ENCODE results near the gene AP1S2. TPM values are rescaled to one million over a fixed set of nuclear protein-coding genes. Genes with fewer than 3 reads are reported as not detected.

The AP1S2 gene
- total RNA-seq, 2 experiments from 2014 or later = 29.5 to 34.3 TPM

DNA sequence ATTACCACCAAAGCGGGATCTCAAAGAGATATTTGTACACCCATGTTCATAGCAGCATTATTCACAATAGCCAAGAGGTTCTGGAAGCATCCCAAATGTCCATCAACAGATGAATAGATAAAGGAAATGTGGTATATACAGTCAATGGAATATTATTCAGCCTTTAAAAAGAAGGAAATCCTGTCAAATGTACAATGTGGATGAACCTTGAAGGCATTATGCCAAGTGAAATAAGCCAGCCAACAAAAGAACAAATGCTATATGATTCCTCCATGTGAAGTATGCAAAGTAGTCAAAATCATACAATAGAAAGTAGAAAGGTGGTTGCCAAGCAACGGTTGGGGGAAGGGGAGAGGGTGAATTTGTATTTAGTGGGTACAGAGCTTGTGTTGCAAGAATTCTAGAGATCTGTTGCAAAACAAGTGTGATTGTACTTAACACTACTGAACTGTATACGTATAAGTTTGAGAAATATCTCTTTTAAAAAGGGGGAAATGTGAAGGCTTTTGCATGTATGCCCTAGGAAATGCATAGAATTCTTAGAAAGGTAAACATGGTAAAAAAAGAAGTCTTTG lies 69.3 kb downstream of the AP1S2 start:
- no peaks in the 10 kb centered on the region for H3K9me3 Mint-ChIP-seq
- H3K36me3 Mint-ChIP-seq (ENCODE audit: low read depth) = peaks cover 24% of the 10 kb centered on the region
- H3K27ac Mint-ChIP-seq = no peak overlapping the region
- DNase-seq = no peak
- no peaks in the 10 kb centered on the region for H3K27me3 Mint-ChIP-seq
- POLR2A ChIA-PET = no interaction called here
- peaks cover 18% of the 10 kb centered on the region for H3K4me1 Mint-ChIP-seq
- H3K4me3 Mint-ChIP-seq = no peak overlapping the region
- CTCF ChIA-PET = no interaction called here

GRCh38 chrX:15781961-15782699 lies 72.5 kb downstream of the AP1S2 start:
- H3K4me3 Mint-ChIP-seq = peak overlapping the region; percentile 81
- ChIA-PET CTCF (interaction anchor here (0.9 to 1.4 kb wide), 2 partner anchors 33 to 44 kb away, joined by 3 to 5 read pairs; partner anchors contain the start of gene CA5B), POLR2A (interaction anchor here (1.0 to 3.4 kb wide), 8 partner anchors 8 to 73 kb away, joined by 3 to 24 read pairs (median 8); partner anchors contain the start of genes AP1S2, CA5B and ZRSR2)
- H3K36me3 Mint-ChIP-seq (ENCODE audit: low read depth) = peaks cover 36% of the 10 kb centered on the region
- H3K27ac Mint-ChIP-seq = peak overlapping the region; percentile 99
- no peaks in the 10 kb centered on the region for H3K9me3 Mint-ChIP-seq
- DNase-seq = peak; percentile 43
- H3K27me3 Mint-ChIP-seq = no peaks in the 10 kb centered on the region
- H3K4me1 Mint-ChIP-seq = peaks cover 14% of the 10 kb centered on the region

Other genes with a start within 250 kb of the AP1S2 start
- gene CLTRN, start 190.0 kb downstream of the AP1S2 start, total RNA-seq = under 1 TPM in 1 of 2 experiments, not detected in 1; 0.18 TPM
- gene CA5B, start 116.5 kb downstream of the AP1S2 start, total RNA-seq = 10 to 100 TPM; 26.1 to 31.7 TPM
- 10 to 100 TPM; 21.9 to 24.2 TPM for gene ZRSR2, start 64.3 kb downstream of the AP1S2 start, total RNA-seq